ENCODE measurements around the gene TAPT1. TPM values are rescaled to one million over a fixed set of nuclear protein-coding genes. Genes with fewer than 3 reads are reported as not detected.

TAPT1 gene
- total and polyA plus RNA-seq, 2 donors (not counting 1 experiment from before 2014, with no cell fraction given): 58.4 to 76.0 TPM

DNA sequence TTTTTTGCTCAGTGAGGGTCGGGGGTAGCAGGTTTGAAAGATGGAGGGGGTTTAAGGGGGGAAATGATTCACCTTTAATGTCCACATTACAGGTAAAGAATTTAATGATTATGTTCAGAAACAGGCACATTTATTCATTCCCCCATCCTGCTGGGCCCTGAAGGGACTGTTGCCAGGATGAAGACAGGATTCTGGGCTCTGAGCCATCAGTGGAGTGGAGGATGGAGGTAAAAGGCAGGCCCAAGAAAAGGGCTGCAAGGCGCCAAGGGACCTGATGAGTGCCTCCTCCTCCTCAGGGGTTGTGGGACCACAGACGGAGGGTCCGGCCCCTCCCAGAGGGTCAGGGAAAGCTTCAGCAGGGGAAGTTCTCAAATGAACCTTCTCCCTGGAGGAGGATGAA is 102.0 kb downstream of the TAPT1 start:
- Histone ChIP-seq H3K9ac (ENCODE audit: low read length) (no peak overlapping the region), H3K79me2 (ENCODE audit: control insufficient read depth, insufficient read depth, low read length) (no peaks in the 10 kb centered on the region), H2AFZ (ENCODE audit: insufficient read depth, low read depth, low read length, poor library complexity, severe bottlenecking) (no peak overlapping the region), H3K36me3 (replicated peaks in 1 of 2; ENCODE audit: control extremely low read depth in 1 of 2, control insufficient read depth in 1 of 2, extremely low read depth in 1 of 2, insufficient read depth in 2 of 2, low read length in 1 of 2) (no peaks in the 10 kb centered on the region), H3K4me1 (ENCODE audit: control insufficient read depth in 2 of 2, insufficient read depth in 2 of 2, low read length in 2 of 2) (peaks cover 14 to 15% of the 10 kb centered on the region in 2 donors), H3K27me3 (replicated peaks in 1 of 4; ENCODE audit: control extremely low read depth in 1 of 4, control insufficient read depth in 3 of 4, insufficient read depth in 4 of 4, low read length in 3 of 4) (no peaks in the 10 kb centered on the region), H3K4me3 (ENCODE audit: control extremely low read depth in 1 of 5, extremely low read depth in 1 of 5, insufficient read depth in 1 of 5, low read depth in 2 of 5, low read length in 4 of 5) (no peak overlapping the region), H3K27ac (ENCODE audit: low read length in 2 of 2) (no peak overlapping the region), H3K4me2 (replicated peaks; ENCODE audit: low read depth, low read length, poor library complexity, severe bottlenecking) (no peak overlapping the region), H3K9me3 (ENCODE audit: control extremely low read depth in 1 of 3, control insufficient read depth in 2 of 3, insufficient read depth in 1 of 3, low read length in 2 of 3) (peaks cover 0 to 6% (median 0%) of the 10 kb centered on the region in 3 donors), H4K20me1 (ENCODE audit: control insufficient read depth, insufficient read depth, low read length, poor library complexity, severe bottlenecking) (no peaks in the 10 kb centered on the region)
- H3K27ac Mint-ChIP-seq: no peak overlapping the region
- H3K27me3 Mint-ChIP-seq: no peaks in the 10 kb centered on the region
- CTCF ChIA-PET: no interaction called here
- no peaks in the 10 kb centered on the region for H3K9me3 Mint-ChIP-seq (ENCODE audit: insufficient read depth)
- WGBS (ENCODE audit: insufficient coverage): no CpG with 5 or more reads among the region's 4 CpGs
- no peak overlapping the region for H3K4me3 Mint-ChIP-seq
- no peak for DNase-seq
- ATAC-seq (ENCODE audit: low read depth): no peak
- intact Hi-C loops (cut with micrococcal nuclease): no loop called here
- POLR2A ChIA-PET: no interaction called here
- no peak for TF ChIP-seq EZH2 (IDR thresholded peaks at IDR 0.05; ENCODE audit: borderline replicate concordance, insufficient read depth, low read depth, low read length, poor library complexity, severe bottlenecking)
- TF ChIP-seq, protein P1, sequence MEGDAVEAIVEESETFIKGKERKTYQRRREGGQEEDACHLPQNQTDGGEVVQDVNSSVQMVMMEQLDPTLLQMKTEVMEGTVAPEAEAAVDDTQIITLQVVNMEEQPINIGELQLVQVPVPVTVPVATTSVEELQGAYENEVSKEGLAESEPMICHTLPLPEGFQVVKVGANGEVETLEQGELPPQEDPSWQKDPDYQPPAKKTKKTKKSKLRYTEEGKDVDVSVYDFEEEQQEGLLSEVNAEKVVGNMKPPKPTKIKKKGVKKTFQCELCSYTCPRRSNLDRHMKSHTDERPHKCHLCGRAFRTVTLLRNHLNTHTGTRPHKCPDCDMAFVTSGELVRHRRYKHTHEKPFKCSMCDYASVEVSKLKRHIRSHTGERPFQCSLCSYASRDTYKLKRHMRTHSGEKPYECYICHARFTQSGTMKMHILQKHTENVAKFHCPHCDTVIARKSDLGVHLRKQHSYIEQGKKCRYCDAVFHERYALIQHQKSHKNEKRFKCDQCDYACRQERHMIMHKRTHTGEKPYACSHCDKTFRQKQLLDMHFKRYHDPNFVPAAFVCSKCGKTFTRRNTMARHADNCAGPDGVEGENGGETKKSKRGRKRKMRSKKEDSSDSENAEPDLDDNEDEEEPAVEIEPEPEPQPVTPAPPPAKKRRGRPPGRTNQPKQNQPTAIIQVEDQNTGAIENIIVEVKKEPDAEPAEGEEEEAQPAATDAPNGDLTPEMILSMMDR (IDR thresholded peaks at IDR 0.05): no peak
- peaks cover 13% of the 10 kb centered on the region for H3K4me1 Mint-ChIP-seq

DNA sequence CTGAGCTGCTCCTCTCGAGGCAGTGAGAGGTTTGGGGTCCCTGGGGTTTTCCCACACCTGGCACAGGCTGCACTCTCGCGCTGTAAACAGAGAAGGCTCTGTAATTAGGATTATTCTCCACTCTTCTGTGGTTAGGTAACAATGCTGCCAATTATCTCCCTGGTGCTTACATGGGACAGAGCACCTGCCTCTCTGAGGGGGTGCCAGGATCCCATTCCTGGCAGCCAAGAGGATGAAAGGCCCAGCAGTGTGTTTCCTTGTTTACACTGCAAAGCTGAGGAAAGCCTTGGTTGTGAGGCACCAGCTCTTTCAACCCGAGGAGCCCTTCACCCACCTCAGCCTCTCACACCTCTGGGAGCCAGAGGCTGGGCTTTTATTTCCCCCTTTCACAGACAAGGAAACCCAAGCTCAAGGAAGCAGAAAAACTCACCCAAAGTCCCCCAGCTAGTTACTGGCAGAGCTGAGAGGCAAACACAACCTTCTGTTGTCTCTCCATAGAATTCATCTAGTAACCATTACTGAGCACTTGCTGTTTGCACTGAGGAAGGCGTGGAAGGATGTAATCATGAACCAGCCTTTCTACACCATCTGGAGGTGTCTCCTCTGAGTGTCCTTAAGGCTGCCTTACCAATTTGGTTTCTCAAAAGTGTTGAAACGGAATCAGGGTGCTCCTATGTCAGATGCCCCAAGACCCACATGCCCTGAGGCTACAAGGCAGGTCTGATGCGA is 102.8 kb downstream of the TAPT1 start:
- TF ChIP-seq EZH2 (IDR thresholded peaks at IDR 0.05; ENCODE audit: borderline replicate concordance, insufficient read depth, low read depth, low read length, poor library complexity, severe bottlenecking): no peak
- TF ChIP-seq, protein P1 (IDR thresholded peaks at IDR 0.05): no peak
- Histone ChIP-seq H3K4me2 (replicated peaks; ENCODE audit: low read depth, low read length, poor library complexity, severe bottlenecking) (peak overlapping the region; percentile 7), H4K20me1 (ENCODE audit: control insufficient read depth, insufficient read depth, low read length, poor library complexity, severe bottlenecking) (no peaks in the 10 kb centered on the region), H3K27ac (ENCODE audit: low read length in 2 of 2) (no peak overlapping the region), H3K27me3 (replicated peaks in 1 of 4; ENCODE audit: control extremely low read depth in 1 of 4, control insufficient read depth in 3 of 4, insufficient read depth in 4 of 4, low read length in 3 of 4) (no peaks in the 10 kb centered on the region), H3K79me2 (ENCODE audit: control insufficient read depth, insufficient read depth, low read length) (no peaks in the 10 kb centered on the region), H3K36me3 (replicated peaks in 1 of 2; ENCODE audit: control extremely low read depth in 1 of 2, control insufficient read depth in 1 of 2, extremely low read depth in 1 of 2, insufficient read depth in 2 of 2, low read length in 1 of 2) (no peaks in the 10 kb centered on the region), H3K4me3 (ENCODE audit: control extremely low read depth in 1 of 5, extremely low read depth in 1 of 5, insufficient read depth in 1 of 5, low read depth in 2 of 5, low read length in 4 of 5) (no peak overlapping the region), H3K9me3 (ENCODE audit: control extremely low read depth in 1 of 3, control insufficient read depth in 2 of 3, insufficient read depth in 1 of 3, low read length in 2 of 3) (peaks cover 0 to 6% (median 0%) of the 10 kb centered on the region in 3 donors), H3K4me1 (ENCODE audit: control insufficient read depth in 2 of 2, insufficient read depth in 2 of 2, low read length in 2 of 2) (peaks cover 14 to 15% of the 10 kb centered on the region in 2 donors), H3K9ac (ENCODE audit: low read length) (no peak overlapping the region), H2AFZ (ENCODE audit: insufficient read depth, low read depth, low read length, poor library complexity, severe bottlenecking) (no peak overlapping the region)
- peaks cover 13% of the 10 kb centered on the region for H3K4me1 Mint-ChIP-seq
- H3K4me3 Mint-ChIP-seq: no peak overlapping the region
- POLR2A ChIA-PET: no interaction called here
- intact Hi-C loops (cut with micrococcal nuclease): no loop called here
- CTCF ChIA-PET: no interaction called here
- no peak for DNase-seq
- ATAC-seq (ENCODE audit: low read depth): no peak
- H3K27ac Mint-ChIP-seq: no peak overlapping the region
- no peaks in the 10 kb centered on the region for H3K27me3 Mint-ChIP-seq
- H3K9me3 Mint-ChIP-seq (ENCODE audit: insufficient read depth): no peaks in the 10 kb centered on the region
- WGBS (ENCODE audit: insufficient coverage): 36% methylated on average over 7 of the region's 7 CpGs

All from B cell (primary cell).